GM18505 (cell line): ENCODE results near the gene SHISA9.

ENCODE experiments used
- ATAC-seq: cut with Tn5 transposase; IDR thresholded peaks from one replicate; pipeline ENCODE4 v1.9.1; 2021; ENCODE audit not compliant: unreplicated experiment
- POLR2A ChIP-seq: IDR thresholded peaks from 4 replicates; pipeline ENCODE4 v1.6.1; 2011; ENCODE audit warnings: borderline replicate concordance; ENCODE audit not compliant: insufficient read depth, insufficient read length; ENCODE audit errors: extremely low read depth

The SHISA9 gene

GRCh38 chr16:13127144-13127543 lies 225.7 kb downstream of the SHISA9 start:
- TF ChIP-seq POLR2A: no peak
- ATAC-seq: no peak

GRCh38 chr16:13130586-13130985 lies 229.2 kb downstream of the SHISA9 start:
- no peak for ATAC-seq
- no peak for TF ChIP-seq POLR2A

GRCh38 chr16:13134836-13135235 lies 233.4 kb downstream of the SHISA9 start:
- no peak for TF ChIP-seq POLR2A
- ATAC-seq: no peak

GRCh38 chr16:13136901-13137300 lies 235.5 kb downstream of the SHISA9 start:
- TF ChIP-seq POLR2A: no peak
- ATAC-seq: no peak

- ATAC-seq: no peak
Observed at GRCh38 chr16:13138528-13138927, 237.1 kb downstream of the SHISA9 start.

GRCh38 chr16:13139661-13140241 lies 238.4 kb downstream of the SHISA9 start:
- ATAC-seq: no peak
- TF ChIP-seq POLR2A: no peak

More at GRCh38 chr16:13138528-13138927, 237.1 kb downstream of the SHISA9 start:
- no peak for TF ChIP-seq POLR2A

- TF ChIP-seq POLR2A: no peak
- no peak for ATAC-seq
Observed at GRCh38 chr16:13143551-13143950, 242.2 kb downstream of the SHISA9 start.

GRCh38 chr16:13146829-13147228 lies 245.4 kb downstream of the SHISA9 start:
- no peak for ATAC-seq
- TF ChIP-seq POLR2A: no peak

- ATAC-seq: no peak
- TF ChIP-seq POLR2A: no peak
Observed at GRCh38 chr16:13148294-13148693, 246.9 kb downstream of the SHISA9 start.

- no peak for TF ChIP-seq POLR2A
- ATAC-seq: no peak
Observed at GRCh38 chr16:13148836-13149235, 247.4 kb downstream of the SHISA9 start.

GRCh38 chr16:13150181-13150885 lies 248.9 kb downstream of the SHISA9 start:
- TF ChIP-seq POLR2A: no peak
- ATAC-seq: no peak

- no peak for TF ChIP-seq POLR2A
- ATAC-seq: no peak
Observed at GRCh38 chr16:13153696-13154095, 252.3 kb downstream of the SHISA9 start.

GRCh38 chr16:13154799-13155198 lies 253.4 kb downstream of the SHISA9 start:
- no peak for TF ChIP-seq POLR2A
- no peak for ATAC-seq

GRCh38 chr16:13155377-13155776 lies 254.0 kb downstream of the SHISA9 start:
- TF ChIP-seq POLR2A: no peak
- no peak for ATAC-seq

- ATAC-seq: no peak
- no peak for TF ChIP-seq POLR2A
Observed at GRCh38 chr16:13155780-13156179, 254.4 kb downstream of the SHISA9 start.

GRCh38 chr16:13157082-13157481 lies 255.7 kb downstream of the SHISA9 start:
- TF ChIP-seq POLR2A: no peak
- ATAC-seq: no peak
